IMR-90 (cell line): ENCODE measurements around the gene CA6. TPM values are rescaled to one million over a fixed set of nuclear protein-coding genes. Genes with fewer than 3 reads are reported as not detected.

ENCODE experiments used
- ATAC-seq: fragments of 200-7000 bp; cut with Tn5 transposase; 2 replicates; pipeline ENCODE4 v1.9.1; 2020; ENCODE audit warnings: low read depth, mild to moderate bottlenecking, moderate library complexity
- BruUV-seq: library from RNA; stranded (reverse); fragments of 400-500 nt; replicated peaks from 2 replicates; lab custom pipeline; 2021; lab: Mats Ljungman, UMichigan
- CTCF ChIA-PET: fragments of 300-600 bp; formaldehyde crosslinking; extraction: SDS; loops from one replicate; lab custom pipeline; 2021; ENCODE audit warnings: antibody characterized with exemption; lab: Yijun Ruan, JAX
- POLR2A ChIA-PET: fragments of 300-600 bp; sonication (Branson Sonifier 250); formaldehyde crosslinking; loops from one replicate; lab custom pipeline; 2022; ENCODE audit warnings: antibody characterized with exemption; ENCODE audit not compliant: unreplicated experiment; lab: Charles Lee
- DNase-seq: peaks from one replicate; pipeline ENCODE4 v3.0.0; 2013
- H2AFZ ChIP-seq: replicated peaks from 2 replicates; pipeline ENCODE3; 2013; ENCODE audit warnings: low read length, mild to moderate bottlenecking; ENCODE audit not compliant: poor library complexity
- H2AK5ac ChIP-seq: 2 replicates; pipeline ENCODE4 v1.6.1; 2013; ENCODE audit warnings: low read depth, low read length, inconsistent platforms
- H2AK9ac ChIP-seq: replicated peaks from 2 replicates; pipeline ENCODE3; 2013; ENCODE audit warnings: mild to moderate bottlenecking, low read depth, low read length, moderate library complexity; ENCODE audit not compliant: poor library complexity
- H2BK120ac ChIP-seq: 2 replicates; pipeline ENCODE4 v1.6.1; 2013; ENCODE audit warnings: low read depth, low read length, inconsistent platforms
- H2BK15ac ChIP-seq: 3 replicates; pipeline ENCODE4 v1.6.1; 2013; ENCODE audit warnings: low read depth, low read length, inconsistent platforms
- H2BK20ac ChIP-seq: 2 replicates; pipeline ENCODE4 v1.6.1; 2013; ENCODE audit warnings: low read depth, mild to moderate bottlenecking, inconsistent platforms, low read length, moderate library complexity
- H2BK5ac ChIP-seq: 2 replicates; pipeline ENCODE4 v1.6.1; 2013; ENCODE audit warnings: mild to moderate bottlenecking, low read depth, low read length, inconsistent platforms; ENCODE audit not compliant: poor library complexity, severe bottlenecking
- H3K14ac ChIP-seq: replicated peaks from 2 replicates; pipeline ENCODE4 v1.6.1; 2013; ENCODE audit warnings: low read depth, low read length, inconsistent platforms
- H3K18ac ChIP-seq: 2 replicates; pipeline ENCODE4 v1.6.1; 2013; ENCODE audit warnings: low read depth, low read length, control low read depth
- H3K23ac ChIP-seq: 2 replicates; pipeline ENCODE4 v1.6.1; 2013; ENCODE audit warnings: low read depth, low read length, inconsistent platforms
- H3K27ac ChIP-seq: 2 replicates; pipeline ENCODE4 v1.5.1; 2013; ENCODE audit warnings: mild to moderate bottlenecking, control low read depth, low read length; ENCODE audit not compliant: insufficient read depth
- H3K27me3 ChIP-seq: 2 replicates; pipeline ENCODE4 v1.6.1; 2013; ENCODE audit warnings: low read length; ENCODE audit not compliant: control insufficient read depth, insufficient read depth
- H3K36me3 ChIP-seq: 2 replicates; pipeline ENCODE4 v1.6.1; 2013; ENCODE audit warnings: low read length, mixed read lengths; ENCODE audit not compliant: control insufficient read depth, insufficient read depth
- H3K4ac ChIP-seq: 2 replicates; pipeline ENCODE4 v1.6.1; 2013; ENCODE audit warnings: low read depth, low read length, inconsistent platforms
- H3K4me1 ChIP-seq: 2 replicates; pipeline ENCODE4 v1.6.1; 2013; ENCODE audit warnings: low read length, mixed read lengths; ENCODE audit not compliant: control insufficient read depth, insufficient read depth
- H3K4me2 ChIP-seq: 2 replicates; pipeline ENCODE4 v1.6.1; 2013; ENCODE audit warnings: low read depth, mild to moderate bottlenecking, control low read depth, low read length, moderate library complexity
- H3K4me3 ChIP-seq: 2 replicates; pipeline ENCODE4 v1.5.1; 2013; ENCODE audit warnings: low read depth, mild to moderate bottlenecking, control low read depth, low read length, moderate library complexity; ENCODE audit not compliant: insufficient read depth
- H3K56ac ChIP-seq: 2 replicates; pipeline ENCODE4 v1.6.1; 2013; ENCODE audit warnings: low read length, inconsistent platforms; ENCODE audit not compliant: insufficient read depth; ENCODE audit errors: extremely low read depth
- H3K79me1 ChIP-seq, 2 experiments: 2 replicates each; pipeline ENCODE4 v1.6.1; 2013; ENCODE audit warnings: low read length in 2 of 2, inconsistent platforms in 1 of 2, low read depth in 1 of 2
- H3K9ac ChIP-seq: 2 replicates; pipeline ENCODE4 v1.6.1; 2013; ENCODE audit warnings: low read depth, low read length, control low read depth
- H3K9me1 ChIP-seq: 2 replicates; pipeline ENCODE4 v1.6.1; 2013; ENCODE audit warnings: low read length, inconsistent platforms; ENCODE audit not compliant: insufficient read depth
- H3K9me3 ChIP-seq: 2 replicates; pipeline ENCODE4 v1.6.1; 2013; ENCODE audit warnings: low read length; ENCODE audit not compliant: control insufficient read depth, insufficient read depth
- H4K20me1 ChIP-seq: 2 replicates; pipeline ENCODE4 v1.6.1; 2013; ENCODE audit warnings: low read length, inconsistent platforms; ENCODE audit not compliant: insufficient read depth
- H4K5ac ChIP-seq: 2 replicates; pipeline ENCODE4 v1.6.1; 2013; ENCODE audit warnings: mild to moderate bottlenecking, low read depth, low read length, control low read depth
- H4K8ac ChIP-seq, 2 experiments: 2 replicates each; pipeline ENCODE4 v1.6.1; 2013; ENCODE audit warnings: low read depth in 2 of 2, low read length in 2 of 2, control low read depth in 1 of 2, inconsistent platforms in 1 of 2
- H4K91ac ChIP-seq: 2 replicates; pipeline ENCODE4 v1.6.1; 2013; ENCODE audit warnings: low read depth, low read length, inconsistent platforms; ENCODE audit not compliant: insufficient read depth
- CEBPB ChIP-seq: IDR thresholded peaks from 2 replicates; pipeline ENCODE4 v1.6.1; 2012; ENCODE audit warnings: low read depth, low read length, improper control_type of control experiment
- CTCF ChIP-seq: conservative IDR thresholded peaks from 2 replicates; pipeline ENCODE4 v1.5.1; 2012; ENCODE audit warnings: mild to moderate bottlenecking, low read depth, low read length, improper control_type of control experiment
- MAFK ChIP-seq: IDR thresholded peaks from 2 replicates; pipeline ENCODE4 v1.6.1; 2012; ENCODE audit warnings: low read depth, low read length, improper control_type of control experiment
- MAZ ChIP-seq: IDR thresholded peaks from 2 replicates; pipeline ENCODE4 v1.6.1; 2012; ENCODE audit warnings: low read depth, mild to moderate bottlenecking, low read length, improper control_type of control experiment, moderate library complexity, borderline replicate concordance
- MXI1 ChIP-seq: IDR thresholded peaks from 2 replicates; pipeline ENCODE4 v1.6.1; 2012; ENCODE audit warnings: low read depth, mild to moderate bottlenecking, low read length, moderate library complexity, borderline replicate concordance
- RAD21 ChIP-seq: IDR thresholded peaks from 2 replicates; pipeline ENCODE4 v1.6.1; 2012; ENCODE audit warnings: low read length, improper control_type of control experiment
- WGBS, 2 experiments: methylation state at CpG; one replicate each; pipeline versions ENCODE4 v1.1.5 to v1.1.7; 2013; ENCODE audit warnings: missing lambda C conversion rate in 2 of 2; ENCODE audit not compliant: insufficient read length in 1 of 2; ENCODE audit errors: extremely low coverage in 2 of 2; 5-methylcytosine and 5-hydroxymethylcytosine counted together
- dilution Hi-C: fragments of 300-500 bp; cut with HindIII; formaldehyde crosslinking; loops from one replicate; pipeline ENCODE4 v1.14.3; 2018; ENCODE audit warnings: low sequenced_read_pairs; ENCODE audit not compliant: unreplicated experiment
- in situ Hi-C: fragments of 300-500 bp; cut with MboI; formaldehyde crosslinking; loops from 3 replicates; pipeline ENCODE4 v1.14.3; 2019; ENCODE audit warnings: low sequenced_read_pairs, inconsistent platforms, mixed read lengths
- intact Hi-C: fragments of 100-400 bp; cut with micrococcal nuclease; formaldehyde crosslinking; loops from 2 replicates; pipeline ENCODE4 v1.10.0; 2022
- polyA plus RNA-seq, 3 experiments: library from polyadenylated mRNA; depleted of rRNA; stranded (reverse); fragments of >200 nt; gene quantifications; 2 replicates each; pipeline ENCODE4 v1.2.3, GENCODE V29; 2012; ENCODE audit warnings: low replicate concordance in 1 of 3
- total RNA-seq: library from RNA; depleted of rRNA; stranded (reverse); fragments of >200 nt; gene quantifications from 2 replicates; pipeline ENCODE4 v1.2.3, GENCODE V29; 2012
- TF ChIP-seq, protein P1 (sequence below): fragments of 150-350 bp; IDR thresholded peaks from 2 replicates; pipeline ENCODE4 v1.6.1; 2016; ENCODE audit warnings: low read depth, mild to moderate bottlenecking, low read length, moderate library complexity, borderline replicate concordance

The CA6 gene
- total and polyA plus RNA-seq, 2 of the 4 experiments (the other 2 are of a cell fraction): not detected

- H3K9ac ChIP-seq: no peak overlapping the region
- H3K9me1 ChIP-seq: no peaks in the 10 kb centered on the region
- H3K56ac ChIP-seq: no peak overlapping the region
- WGBS, 2 experiments: 33% methylated on average over 2 of the region's 4 CpGs; no CpG with 5 or more reads in 1 of the 2 experiments
- no peaks in the 10 kb centered on the region for H3K79me1 ChIP-seq
- DNase-seq (no peak), ATAC-seq (no peak)
- TF ChIP-seq, protein P1, sequence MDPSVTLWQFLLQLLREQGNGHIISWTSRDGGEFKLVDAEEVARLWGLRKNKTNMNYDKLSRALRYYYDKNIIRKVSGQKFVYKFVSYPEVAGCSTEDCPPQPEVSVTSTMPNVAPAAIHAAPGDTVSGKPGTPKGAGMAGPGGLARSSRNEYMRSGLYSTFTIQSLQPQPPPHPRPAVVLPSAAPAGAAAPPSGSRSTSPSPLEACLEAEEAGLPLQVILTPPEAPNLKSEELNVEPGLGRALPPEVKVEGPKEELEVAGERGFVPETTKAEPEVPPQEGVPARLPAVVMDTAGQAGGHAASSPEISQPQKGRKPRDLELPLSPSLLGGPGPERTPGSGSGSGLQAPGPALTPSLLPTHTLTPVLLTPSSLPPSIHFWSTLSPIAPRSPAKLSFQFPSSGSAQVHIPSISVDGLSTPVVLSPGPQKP: no peak
- no peak for TF ChIP-seq CTCF
- no peak for TF ChIP-seq CEBPB
- no peak for TF ChIP-seq MXI1
- TF ChIP-seq MAFK: no peak
- no peak for TF ChIP-seq RAD21
- no peak for TF ChIP-seq MAZ
- H2BK15ac ChIP-seq: no peak overlapping the region
- H3K4me1 ChIP-seq: no peaks in the 10 kb centered on the region
- no peak overlapping the region for H3K27ac ChIP-seq
- H2AK5ac ChIP-seq: no peak overlapping the region
- H2AK9ac ChIP-seq: no peak overlapping the region
- intact Hi-C loops (no loop called here), dilution Hi-C loops (no loop called here), in situ Hi-C loops (no loop called here)
- no peaks in the 10 kb centered on the region for H3K36me3 ChIP-seq
- no peak overlapping the region for H2BK5ac ChIP-seq
- no peak overlapping the region for H3K4ac ChIP-seq
- H3K4me2 ChIP-seq: no peak overlapping the region
- H4K20me1 ChIP-seq: no peaks in the 10 kb centered on the region
- no peak overlapping the region for H3K4me3 ChIP-seq
- no peak overlapping the region for H3K14ac ChIP-seq
- H2AFZ ChIP-seq: no peak overlapping the region
- ChIA-PET POLR2A (no interaction called here), CTCF (interaction anchor here (0.6 kb wide), 1 partner anchor 15 kb away, joined by 3 read pairs; no protein-coding TSS in a partner anchor)
- no peak overlapping the region for H3K18ac ChIP-seq
- H3K9me3 ChIP-seq: no peaks in the 10 kb centered on the region
- no peak overlapping the region for H4K8ac ChIP-seq
- peaks cover 16% of the 10 kb centered on the region for H3K27me3 ChIP-seq
- BruUV-seq: no TSS peak
- no peak overlapping the region for H2BK20ac ChIP-seq
- H2BK120ac ChIP-seq: no peak overlapping the region
- H4K5ac ChIP-seq: no peak overlapping the region
- H3K23ac ChIP-seq: no peak overlapping the region
- H4K91ac ChIP-seq: no peak overlapping the region
Observed at GRCh38 chr1:9019896-9020295, 74.2 kb downstream of the CA6 start.
